ENCODE measurements around the gene IKZF1.

- TF ChIP-seq, protein P1, sequence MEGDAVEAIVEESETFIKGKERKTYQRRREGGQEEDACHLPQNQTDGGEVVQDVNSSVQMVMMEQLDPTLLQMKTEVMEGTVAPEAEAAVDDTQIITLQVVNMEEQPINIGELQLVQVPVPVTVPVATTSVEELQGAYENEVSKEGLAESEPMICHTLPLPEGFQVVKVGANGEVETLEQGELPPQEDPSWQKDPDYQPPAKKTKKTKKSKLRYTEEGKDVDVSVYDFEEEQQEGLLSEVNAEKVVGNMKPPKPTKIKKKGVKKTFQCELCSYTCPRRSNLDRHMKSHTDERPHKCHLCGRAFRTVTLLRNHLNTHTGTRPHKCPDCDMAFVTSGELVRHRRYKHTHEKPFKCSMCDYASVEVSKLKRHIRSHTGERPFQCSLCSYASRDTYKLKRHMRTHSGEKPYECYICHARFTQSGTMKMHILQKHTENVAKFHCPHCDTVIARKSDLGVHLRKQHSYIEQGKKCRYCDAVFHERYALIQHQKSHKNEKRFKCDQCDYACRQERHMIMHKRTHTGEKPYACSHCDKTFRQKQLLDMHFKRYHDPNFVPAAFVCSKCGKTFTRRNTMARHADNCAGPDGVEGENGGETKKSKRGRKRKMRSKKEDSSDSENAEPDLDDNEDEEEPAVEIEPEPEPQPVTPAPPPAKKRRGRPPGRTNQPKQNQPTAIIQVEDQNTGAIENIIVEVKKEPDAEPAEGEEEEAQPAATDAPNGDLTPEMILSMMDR (IDR thresholded peaks at IDR 0.05; ENCODE audit: low read depth, low read length, poor library complexity, severe bottlenecking) = no peak
- no peak for TF ChIP-seq EZH2phosphoT487 (IDR thresholded peaks at IDR 0.05; ENCODE audit: borderline replicate concordance, low read length)
These were observed 37.2 kb downstream of the IKZF1 start for GRCh38 chr7:50341724-50342123.
